Parathyroid adenoma (tissue), 2 donors: Measurements from ENCODE around the gene PLEKHM1.

ENCODE experiments used
- H2AFZ ChIP-seq: fragments of 300-600 bp; sonication (generic); one replicate; pipeline ENCODE4 v1.7.0; 2017; ENCODE audit warnings: antibody characterized with exemption, mild to moderate bottlenecking
- H3K27ac ChIP-seq: fragments of 300-600 bp; sonication (generic); one replicate; pipeline ENCODE4 v1.7.0; 2017
- H3K27me3 ChIP-seq: fragments of 300-600 bp; sonication (generic); one replicate; pipeline ENCODE4 v1.7.0; 2017; ENCODE audit warnings: low read length; ENCODE audit not compliant: control insufficient read depth, insufficient read depth
- H3K36me3 ChIP-seq: fragments of 300-600 bp; sonication (generic); one replicate; pipeline ENCODE4 v1.7.0; 2017; ENCODE audit warnings: low read length; ENCODE audit not compliant: control insufficient read depth, insufficient read depth
- H3K4me1 ChIP-seq: fragments of 300-600 bp; sonication (generic); one replicate; pipeline ENCODE4 v1.7.0; 2017; ENCODE audit warnings: control low read depth
- H3K4me2 ChIP-seq: fragments of 300-600 bp; sonication (generic); one replicate; pipeline ENCODE4 v1.7.0; 2017; ENCODE audit warnings: low read length
- H3K4me3 ChIP-seq: fragments of 300-600 bp; sonication (generic); one replicate; pipeline ENCODE4 v1.7.0; 2017; ENCODE audit warnings: low read depth, low read length
- H3K79me2 ChIP-seq: fragments of 300-600 bp; sonication (generic); one replicate; pipeline ENCODE4 v1.7.0; 2017; ENCODE audit warnings: control low read depth
- H3K9ac ChIP-seq: fragments of 300-600 bp; sonication (generic); one replicate; pipeline ENCODE4 v1.7.0; 2017; ENCODE audit warnings: mild to moderate bottlenecking
- H3K9me3 ChIP-seq: fragments of 300-600 bp; sonication (generic); one replicate; pipeline ENCODE4 v1.7.0; 2017; ENCODE audit warnings: low read length; ENCODE audit not compliant: control insufficient read depth
- TF ChIP-seq, protein P1 (sequence below): fragments of 300-600 bp; sonication (generic); IDR thresholded peaks from one replicate; pipeline ENCODE4 v1.7.0; 2017; ENCODE audit warnings: antibody characterized with exemption, mild to moderate bottlenecking
- donor health status: primary hyperparathyroidism.

The PLEKHM1 gene

DNA sequence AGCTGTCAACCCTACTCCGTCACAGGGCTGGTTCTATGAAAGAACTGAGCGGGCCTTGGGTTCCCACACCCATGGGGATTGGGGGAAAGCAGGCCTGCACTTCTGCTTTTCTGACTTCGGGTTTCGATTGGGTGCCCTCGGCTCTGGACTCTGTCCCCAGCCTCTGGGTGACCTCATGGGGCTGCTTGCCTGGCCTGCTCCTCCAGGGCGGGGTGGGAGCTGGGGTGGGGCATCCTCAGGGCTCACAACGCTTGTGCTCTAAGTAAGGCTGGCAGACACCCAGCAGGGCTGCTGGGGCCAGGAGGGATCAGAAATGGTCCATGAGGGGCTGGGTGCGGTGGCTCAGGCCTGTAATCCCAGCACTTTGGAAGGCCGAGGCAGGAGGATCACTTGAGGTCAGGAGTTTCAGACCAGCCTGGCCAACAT lies 77.0 kb downstream of the PLEKHM1 start:
- H2AFZ ChIP-seq, result no peak overlapping the region
- no peaks in the 10 kb centered on the region for H3K27me3 ChIP-seq
- TF ChIP-seq, protein P1, sequence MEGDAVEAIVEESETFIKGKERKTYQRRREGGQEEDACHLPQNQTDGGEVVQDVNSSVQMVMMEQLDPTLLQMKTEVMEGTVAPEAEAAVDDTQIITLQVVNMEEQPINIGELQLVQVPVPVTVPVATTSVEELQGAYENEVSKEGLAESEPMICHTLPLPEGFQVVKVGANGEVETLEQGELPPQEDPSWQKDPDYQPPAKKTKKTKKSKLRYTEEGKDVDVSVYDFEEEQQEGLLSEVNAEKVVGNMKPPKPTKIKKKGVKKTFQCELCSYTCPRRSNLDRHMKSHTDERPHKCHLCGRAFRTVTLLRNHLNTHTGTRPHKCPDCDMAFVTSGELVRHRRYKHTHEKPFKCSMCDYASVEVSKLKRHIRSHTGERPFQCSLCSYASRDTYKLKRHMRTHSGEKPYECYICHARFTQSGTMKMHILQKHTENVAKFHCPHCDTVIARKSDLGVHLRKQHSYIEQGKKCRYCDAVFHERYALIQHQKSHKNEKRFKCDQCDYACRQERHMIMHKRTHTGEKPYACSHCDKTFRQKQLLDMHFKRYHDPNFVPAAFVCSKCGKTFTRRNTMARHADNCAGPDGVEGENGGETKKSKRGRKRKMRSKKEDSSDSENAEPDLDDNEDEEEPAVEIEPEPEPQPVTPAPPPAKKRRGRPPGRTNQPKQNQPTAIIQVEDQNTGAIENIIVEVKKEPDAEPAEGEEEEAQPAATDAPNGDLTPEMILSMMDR, result no peak
- peaks cover 9% of the 10 kb centered on the region for H3K4me1 ChIP-seq
- H3K27ac ChIP-seq, result no peak overlapping the region
- H3K36me3 ChIP-seq, result no peaks in the 10 kb centered on the region
- H3K9me3 ChIP-seq, result no peaks in the 10 kb centered on the region
- H3K4me3 ChIP-seq, result no peak overlapping the region
- H3K79me2 ChIP-seq, result peaks cover 35% of the 10 kb centered on the region
- no peak overlapping the region for H3K9ac ChIP-seq
- H3K4me2 ChIP-seq, result no peak overlapping the region

DNA sequence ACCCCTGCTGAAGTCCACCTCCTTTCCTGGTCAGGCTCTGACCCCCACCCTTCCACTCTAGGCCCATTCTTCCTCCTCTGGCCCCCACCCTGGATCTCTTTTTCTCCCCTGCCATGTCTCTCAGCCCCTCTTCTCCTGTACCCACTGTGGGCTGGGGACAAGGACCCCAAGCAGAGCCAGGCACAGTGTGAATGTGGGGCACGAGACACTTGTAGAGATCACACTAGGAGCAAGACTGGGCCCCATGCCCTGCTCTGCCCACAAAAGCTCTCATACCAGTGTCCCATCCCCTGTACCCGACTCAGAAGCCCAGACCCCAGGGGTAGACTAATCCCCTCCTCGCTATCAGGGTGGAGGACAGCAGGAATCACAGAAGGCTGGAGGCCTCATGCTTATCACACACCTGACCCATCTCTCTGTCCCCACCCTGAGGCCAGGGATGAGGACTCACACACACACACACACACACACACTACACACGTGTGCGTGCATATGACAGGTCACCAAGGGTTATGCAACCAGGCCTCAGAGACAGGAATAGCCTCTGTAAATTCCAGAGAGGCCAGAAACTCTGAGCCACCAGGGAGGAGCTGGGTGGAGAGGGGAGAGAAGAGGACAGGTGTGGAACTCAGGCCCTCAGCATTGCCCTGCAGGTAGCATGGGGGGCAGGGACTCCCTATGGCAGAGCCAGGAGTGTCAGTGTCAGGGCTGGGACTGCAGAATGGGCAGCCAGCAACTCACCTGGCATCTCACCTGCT lies 79.0 kb downstream of the PLEKHM1 start:
- no peak overlapping the region for H2AFZ ChIP-seq
- H3K36me3 ChIP-seq, result no peaks in the 10 kb centered on the region
- no peaks in the 10 kb centered on the region for H3K27me3 ChIP-seq
- H3K9ac ChIP-seq, result no peak overlapping the region
- H3K4me2 ChIP-seq, result no peak overlapping the region
- peaks cover 9% of the 10 kb centered on the region for H3K4me1 ChIP-seq
- no peak overlapping the region for H3K4me3 ChIP-seq
- TF ChIP-seq, protein P1, result no peak
- H3K79me2 ChIP-seq, result peaks cover 33% of the 10 kb centered on the region
- H3K9me3 ChIP-seq, result no peaks in the 10 kb centered on the region
- no peak overlapping the region for H3K27ac ChIP-seq

DNA sequence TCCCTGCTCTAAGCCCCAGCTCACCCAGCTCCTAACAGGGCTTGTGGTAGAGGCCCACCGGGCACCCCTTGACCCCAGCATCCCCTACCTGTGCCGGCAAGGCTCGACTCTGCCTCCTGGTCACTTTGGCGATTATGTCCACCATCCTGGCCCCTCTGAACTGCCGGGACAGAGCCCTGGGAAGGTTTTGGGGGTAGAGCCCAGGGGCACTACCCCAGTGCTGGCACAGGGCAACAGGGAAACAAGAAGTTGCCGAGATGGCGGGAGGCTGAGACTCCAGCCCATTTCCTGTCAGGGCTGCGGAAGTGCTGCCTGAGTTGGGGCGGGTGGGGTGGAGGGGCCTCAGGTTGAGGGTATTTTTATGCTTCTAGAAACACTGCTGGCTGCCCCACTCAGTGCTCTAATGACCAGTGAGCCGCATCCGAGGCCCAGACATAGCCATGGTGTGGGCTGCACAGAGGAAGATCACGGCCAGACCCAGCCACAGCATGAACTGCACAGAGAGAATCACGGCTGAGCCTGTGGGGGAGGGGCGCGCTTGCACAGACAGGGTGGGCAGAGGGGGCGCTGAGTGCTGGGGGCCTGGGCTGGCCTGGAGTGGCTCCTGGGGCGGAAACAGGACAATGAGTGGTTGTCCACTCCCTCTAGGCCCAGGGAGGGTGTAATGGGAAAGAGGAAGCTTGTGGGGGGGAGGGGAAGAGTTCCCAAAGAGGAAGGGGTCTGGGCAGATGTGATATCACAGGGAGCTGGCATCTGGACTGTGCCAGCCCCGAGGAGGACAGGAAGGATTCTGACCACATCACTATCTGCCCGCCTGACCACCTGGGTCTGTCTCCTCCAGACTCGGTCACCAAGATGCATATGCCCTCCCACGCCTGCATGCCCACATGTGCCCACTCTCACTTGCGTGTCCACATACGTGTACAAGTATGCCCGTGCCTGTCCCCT lies 80.1 kb downstream of the PLEKHM1 start:
- H2AFZ ChIP-seq, result no peak overlapping the region
- H3K9me3 ChIP-seq, result no peaks in the 10 kb centered on the region
- no peaks in the 10 kb centered on the region for H3K36me3 ChIP-seq
- TF ChIP-seq, protein P1, result no peak
- H3K9ac ChIP-seq, result no peak overlapping the region
- no peaks in the 10 kb centered on the region for H3K27me3 ChIP-seq
- H3K4me2 ChIP-seq, result no peak overlapping the region
- H3K79me2 ChIP-seq, result peaks cover 33% of the 10 kb centered on the region
- peak overlapping the region; percentile 24 for H3K27ac ChIP-seq
- peaks cover 5% of the 10 kb centered on the region for H3K4me1 ChIP-seq
- H3K4me3 ChIP-seq, result no peak overlapping the region

DNA sequence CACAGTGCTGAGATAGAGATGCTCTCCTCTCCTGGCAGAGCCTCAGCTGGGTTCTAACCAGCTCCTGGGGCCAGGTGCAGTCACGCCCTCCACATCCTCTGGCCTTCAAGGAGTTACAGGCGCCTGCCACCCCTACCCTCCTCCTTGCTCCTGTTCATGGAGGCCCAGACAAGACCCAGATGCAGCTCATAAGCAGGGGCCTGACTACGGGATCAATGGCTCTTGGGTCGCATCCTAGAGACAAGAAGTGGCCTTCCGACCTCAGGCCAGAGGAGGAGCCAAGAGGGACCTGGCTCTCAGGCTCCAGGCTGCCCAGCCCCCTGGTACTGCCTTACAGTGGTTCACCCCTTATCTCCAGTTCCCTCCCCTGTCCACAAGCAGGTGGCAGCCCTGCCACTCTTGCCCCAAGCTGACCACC lies 80.9 kb downstream of the PLEKHM1 start:
- no peaks in the 10 kb centered on the region for H3K4me1 ChIP-seq
- H3K4me2 ChIP-seq, result no peak overlapping the region
- H3K9ac ChIP-seq, result no peak overlapping the region
- H3K27me3 ChIP-seq, result no peaks in the 10 kb centered on the region
- no peaks in the 10 kb centered on the region for H3K9me3 ChIP-seq
- H3K79me2 ChIP-seq, result peaks cover 33% of the 10 kb centered on the region
- H3K27ac ChIP-seq, result peak overlapping the region; percentile 24
- H2AFZ ChIP-seq, result no peak overlapping the region
- TF ChIP-seq, protein P1, result no peak
- no peak overlapping the region for H3K4me3 ChIP-seq
- H3K36me3 ChIP-seq, result no peaks in the 10 kb centered on the region
